Left lung (tissue), 10 donors: ENCODE measurements around the gene SMIM24. TPM values are rescaled to one million over a fixed set of nuclear protein-coding genes. Genes with fewer than 3 reads are reported as not detected.
A peak's percentile ranks its signal among the peaks of the same experiment; 100 is the strongest.

ENCODE experiments used
- ATAC-seq: fragments of 200-7000 bp; cut with Tn5 transposase; one replicate; pipeline ENCODE4 v1.9.1; 2020; ENCODE audit warnings: moderate library complexity
- DNase-seq, 4 donors: peaks; one replicate each; pipeline ENCODE4 v3.0.0-alpha.2; 2013 to 2020
- H3K27ac ChIP-seq, 2 donors: fragments of 200-600 bp; sonication (generic) in 1 of 2; one replicate each; pipeline versions ENCODE4 v1.5.0 to v1.8.0; 2020 to 2021
- H3K27me3 ChIP-seq, 2 donors: fragments of 200-600 bp; sonication (generic) in 1 of 2; one replicate each; pipeline versions ENCODE4 v1.5.0 to v1.8.0; 2020 to 2021
- H3K36me3 ChIP-seq, 2 donors: fragments of 200-600 bp; sonication (generic) in 1 of 2; one replicate each; pipeline versions ENCODE4 v1.5.0 to v1.8.0; 2020 to 2021
- H3K4me1 ChIP-seq, 2 donors: fragments of 200-600 bp; one replicate each; pipeline ENCODE4 v1.8.0; 2021
- H3K4me3 ChIP-seq, 2 donors: fragments of 200-600 bp; sonication (generic) in 1 of 2; one replicate each; pipeline versions ENCODE4 v1.5.0 to v1.8.0; 2020 to 2021; ENCODE audit warnings: mild to moderate bottlenecking in 1 of 2
- H3K9me3 ChIP-seq, 2 donors: fragments of 200-600 bp; sonication (generic) in 1 of 2; one replicate each; pipeline versions ENCODE4 v1.5.0 to v1.8.0; 2020 to 2021
- intact Hi-C, 2 donors: fragments of 100-400 bp; cut with DNase I; formaldehyde crosslinking; loops; one replicate each; pipeline versions ENCODE4 v1.11.2 to v1.14.2; 2022
- polyA plus RNA-seq, 6 donors: library from polyadenylated mRNA; unstranded; fragments of 120-200 nt; gene quantifications; one replicate each; pipeline ENCODE4 v1.2.1, GENCODE V29; 2013; ENCODE audit not compliant: insufficient read length in 6 of 6
- total RNA-seq, 2 donors: library from RNA; stranded (reverse); fragmentation: NEBNext Ultra II Directional; extraction: Animal tissue kit (Norgen Biotek cat#: 25700); gene quantifications; one replicate each; pipeline ENCODE4 v1.2.1, GENCODE V29; 2021
- TF ChIP-seq, protein P1 (sequence below), 2 donors: fragments of 200-600 bp; sonication (generic) in 1 of 2; IDR thresholded peaks; one replicate each; pipeline versions ENCODE4 v1.5.0 to v1.8.0; 2021; ENCODE audit warnings: antibody characterized with exemption in 2 of 2
- donor health status: DM: no; HTN: yes; CAD: no.
- donor health status: DM: no; HTN: no; CAD: no.

SMIM24 gene
- total and polyA plus RNA-seq, 8 donors = 0.78 to 4.6 (median 1.8) TPM; not detected in 2

DNA sequence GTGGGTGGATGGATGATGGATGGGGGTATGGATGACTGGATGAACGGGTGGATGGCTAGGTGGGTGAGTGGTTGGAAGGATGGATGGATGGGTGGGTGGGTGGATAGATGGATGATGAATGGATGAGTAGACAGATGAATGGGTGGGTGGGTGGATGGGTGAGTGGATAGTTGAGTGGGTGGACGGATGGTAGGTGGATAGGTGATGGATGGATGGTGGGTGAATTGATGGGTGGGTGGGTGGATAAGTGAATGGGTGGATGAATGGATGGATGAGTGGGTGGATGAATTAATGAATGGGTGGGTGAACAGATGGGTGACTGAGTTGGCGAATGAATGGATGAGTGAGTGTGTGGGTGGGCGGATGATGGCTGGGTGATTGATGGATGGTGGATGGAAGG is 4.9 kb downstream of the SMIM24 start:
- H3K27ac ChIP-seq = no peak overlapping the region
- peaks cover 2 to 17% of the 10 kb centered on the region in 2 donors for H3K27me3 ChIP-seq
- no peak overlapping the region for H3K4me3 ChIP-seq
- DNase-seq (no peak), ATAC-seq (no peak)
- TF ChIP-seq, protein P1, sequence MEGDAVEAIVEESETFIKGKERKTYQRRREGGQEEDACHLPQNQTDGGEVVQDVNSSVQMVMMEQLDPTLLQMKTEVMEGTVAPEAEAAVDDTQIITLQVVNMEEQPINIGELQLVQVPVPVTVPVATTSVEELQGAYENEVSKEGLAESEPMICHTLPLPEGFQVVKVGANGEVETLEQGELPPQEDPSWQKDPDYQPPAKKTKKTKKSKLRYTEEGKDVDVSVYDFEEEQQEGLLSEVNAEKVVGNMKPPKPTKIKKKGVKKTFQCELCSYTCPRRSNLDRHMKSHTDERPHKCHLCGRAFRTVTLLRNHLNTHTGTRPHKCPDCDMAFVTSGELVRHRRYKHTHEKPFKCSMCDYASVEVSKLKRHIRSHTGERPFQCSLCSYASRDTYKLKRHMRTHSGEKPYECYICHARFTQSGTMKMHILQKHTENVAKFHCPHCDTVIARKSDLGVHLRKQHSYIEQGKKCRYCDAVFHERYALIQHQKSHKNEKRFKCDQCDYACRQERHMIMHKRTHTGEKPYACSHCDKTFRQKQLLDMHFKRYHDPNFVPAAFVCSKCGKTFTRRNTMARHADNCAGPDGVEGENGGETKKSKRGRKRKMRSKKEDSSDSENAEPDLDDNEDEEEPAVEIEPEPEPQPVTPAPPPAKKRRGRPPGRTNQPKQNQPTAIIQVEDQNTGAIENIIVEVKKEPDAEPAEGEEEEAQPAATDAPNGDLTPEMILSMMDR (IDR thresholded peaks at IDR 0.05) = no peak
- no peaks in the 10 kb centered on the region for H3K9me3 ChIP-seq
- intact Hi-C loops = loop anchor here in 1 of 2 donors (10.0 kb wide), 1 partner anchor 161 kb away; no protein-coding TSS in a partner anchor
- no peaks in the 10 kb centered on the region for H3K36me3 ChIP-seq
- peaks cover 0 to 9% of the 10 kb centered on the region in 2 donors for H3K4me1 ChIP-seq

DNA sequence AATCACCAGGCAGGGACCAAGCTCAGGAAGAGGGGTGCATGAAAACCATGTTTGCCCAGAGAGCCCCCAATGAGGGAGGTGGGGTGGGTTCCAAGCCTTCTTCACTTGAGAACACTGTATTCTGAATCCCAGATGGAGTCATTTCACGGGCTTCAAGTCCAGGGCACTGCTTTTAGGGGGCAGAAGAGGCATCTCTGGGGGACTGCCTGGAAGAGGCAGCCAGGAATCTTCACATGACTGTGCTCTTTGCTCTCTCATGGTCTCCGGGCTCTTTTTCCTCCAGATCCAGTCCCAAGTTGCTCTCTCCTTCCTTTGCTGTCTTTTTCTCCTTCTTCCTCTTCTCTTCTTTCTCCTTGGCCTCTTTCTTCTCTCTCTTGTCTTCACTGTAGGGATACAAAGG is 5.7 kb downstream of the SMIM24 start:
- DNase-seq (no peak), ATAC-seq (no peak)
- H3K27me3 ChIP-seq = peaks cover 0 to 11% of the 10 kb centered on the region in 2 donors
- no peak overlapping the region for H3K27ac ChIP-seq
- TF ChIP-seq, protein P1 (IDR thresholded peaks at IDR 0.05) = no peak
- H3K36me3 ChIP-seq = no peaks in the 10 kb centered on the region
- intact Hi-C loops = loop anchor here (5.0 to 10.0 kb wide), 2 partner anchors 147 to 160 kb away; no protein-coding TSS in a partner anchor
- peaks cover 0 to 9% of the 10 kb centered on the region in 2 donors for H3K4me1 ChIP-seq
- H3K9me3 ChIP-seq = no peaks in the 10 kb centered on the region
- no peak overlapping the region for H3K4me3 ChIP-seq

DNA sequence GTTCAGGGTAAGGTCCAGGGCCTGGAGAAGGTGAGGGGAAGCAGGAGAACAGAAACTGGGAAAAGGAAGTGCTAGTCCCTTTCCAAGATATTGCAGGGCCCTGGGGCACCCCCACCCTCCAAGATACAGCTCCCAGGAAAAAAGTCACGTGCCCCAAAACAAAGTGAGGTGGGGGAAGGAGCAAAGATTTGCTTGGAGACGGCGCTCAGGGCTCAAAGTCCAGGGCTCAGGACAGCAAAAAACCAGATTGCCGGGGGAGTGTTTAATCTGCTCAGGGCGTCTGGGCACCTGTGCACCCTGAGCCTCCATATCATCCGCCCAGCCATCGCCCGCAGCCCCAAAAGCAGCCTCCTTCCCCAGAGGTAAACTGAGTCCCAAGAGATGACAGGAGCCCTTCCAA is 6.3 kb downstream of the SMIM24 start:
- H3K4me3 ChIP-seq = no peak overlapping the region
- H3K9me3 ChIP-seq = no peaks in the 10 kb centered on the region
- peaks cover 0 to 8% of the 10 kb centered on the region in 2 donors for H3K27me3 ChIP-seq
- TF ChIP-seq, protein P1 (IDR thresholded peaks at IDR 0.05) = no peak
- no peaks in the 10 kb centered on the region for H3K36me3 ChIP-seq
- no peak for DNase-seq
- intact Hi-C loops = loop anchor here (5.0 to 10.0 kb wide), 2 partner anchors 147 to 159 kb away; no protein-coding TSS in a partner anchor
- H3K4me1 ChIP-seq = peaks cover 0 to 9% of the 10 kb centered on the region in 2 donors
- no peak for ATAC-seq
- H3K27ac ChIP-seq = no peak overlapping the region

DNA sequence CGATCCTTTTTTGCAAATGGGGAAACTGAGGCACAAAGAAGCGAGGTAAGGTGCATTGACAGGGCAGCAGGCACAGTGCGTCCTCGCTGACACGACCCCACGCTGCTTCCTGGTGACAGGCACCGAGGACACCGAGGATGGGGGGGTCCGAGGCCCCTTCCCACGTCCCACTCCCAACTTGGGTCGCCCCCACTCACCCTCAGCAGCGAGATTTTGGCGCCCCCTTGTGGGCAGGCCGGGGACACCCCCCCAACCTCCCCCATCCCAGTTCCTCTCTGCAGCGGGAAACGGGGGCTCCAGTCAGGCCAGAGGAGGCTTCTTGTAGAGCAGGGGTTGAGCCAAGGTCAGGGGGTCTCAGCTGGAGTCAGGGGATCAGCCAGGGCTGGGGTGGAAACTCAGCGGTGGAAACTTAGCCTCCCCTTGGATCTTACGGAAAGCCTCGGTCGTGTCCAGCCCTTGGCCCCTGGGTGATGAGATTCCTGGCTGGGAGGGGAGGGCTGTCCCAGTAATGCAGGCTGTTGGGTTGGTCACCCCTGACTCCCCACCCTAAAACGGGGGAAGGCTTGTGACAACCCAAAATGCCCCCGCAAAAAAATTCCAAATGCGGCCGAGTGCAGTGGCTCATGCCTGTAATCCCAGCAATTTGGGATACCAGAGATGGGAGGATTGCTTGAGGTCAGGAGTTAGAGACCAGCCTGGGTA is 8.2 kb downstream of the SMIM24 start:
- intact Hi-C loops = loop anchor here (5.0 to 10.0 kb wide), 2 partner anchors 145 to 157 kb away; no protein-coding TSS in a partner anchor
- Histone ChIP-seq H3K4me3 (no peak overlapping the region), H3K27ac (no peak overlapping the region), H3K36me3 (no peaks in the 10 kb centered on the region), H3K27me3 (peaks cover 0 to 8% of the 10 kb centered on the region in 2 donors), H3K4me1 (peaks cover 0 to 14% of the 10 kb centered on the region in 2 donors), H3K9me3 (no peaks in the 10 kb centered on the region)
- ATAC-seq (peak; percentile 76), DNase-seq (peak in 1 of 4 donors; percentile 81)
- TF ChIP-seq, protein P1 (IDR thresholded peaks at IDR 0.05) = peak; percentile 64 to 88

DNA sequence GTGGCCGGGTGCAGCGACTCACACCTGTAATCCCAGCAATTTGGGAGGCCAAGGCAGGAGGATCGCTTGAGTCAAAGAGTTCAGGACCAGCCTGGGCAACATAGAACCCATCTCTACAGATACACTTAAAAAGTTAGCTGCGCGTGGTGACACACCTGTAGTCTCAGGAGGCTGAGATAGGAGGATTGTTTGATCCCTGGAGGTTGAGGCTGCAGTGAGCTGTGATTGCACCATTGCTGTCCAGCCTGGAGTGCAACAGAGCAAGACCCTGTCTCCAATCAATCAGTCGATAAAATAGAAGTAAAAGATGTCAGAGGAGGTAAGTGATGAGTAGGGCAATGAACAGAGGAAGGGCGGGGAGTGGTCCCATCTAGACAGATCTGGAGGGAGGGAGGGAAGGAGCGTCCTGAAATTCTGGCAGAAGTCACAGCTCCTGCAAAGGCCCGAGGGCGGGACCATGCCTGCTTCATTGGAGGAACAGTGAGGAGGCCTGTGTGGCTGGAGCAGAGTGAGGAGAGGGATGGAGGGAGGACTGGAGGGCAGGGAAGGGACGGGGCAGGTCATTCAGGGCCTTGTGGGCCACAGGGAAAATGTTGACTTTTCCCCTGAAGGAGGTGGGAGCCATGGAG is 9.7 kb downstream of the SMIM24 start:
- Histone ChIP-seq H3K4me3 (no peak overlapping the region), H3K36me3 (peaks cover 0 to 7% of the 10 kb centered on the region in 2 donors), H3K9me3 (no peaks in the 10 kb centered on the region), H3K4me1 (peaks cover 0 to 14% of the 10 kb centered on the region in 2 donors), H3K27me3 (peaks cover 0 to 8% of the 10 kb centered on the region in 2 donors), H3K27ac (no peak overlapping the region)
- intact Hi-C loops = loop anchor here (5.0 to 10.0 kb wide), 2 partner anchors 143 to 156 kb away; no protein-coding TSS in a partner anchor
- TF ChIP-seq, protein P1 (IDR thresholded peaks at IDR 0.05) = no peak
- DNase-seq (no peak), ATAC-seq (no peak)
